ENCODE results near the gene FREM1.
A peak's percentile ranks its signal among the peaks of the same experiment; 100 is the strongest.

FREM1 gene

GRCh38 chr9:14752871-14753270, 157.4 kb downstream of the FREM1 start:
- no peak for DNase-seq

- no peak for DNase-seq
Measured at GRCh38 chr9:14752271-14752670, 158.0 kb downstream of the FREM1 start.

DNA sequence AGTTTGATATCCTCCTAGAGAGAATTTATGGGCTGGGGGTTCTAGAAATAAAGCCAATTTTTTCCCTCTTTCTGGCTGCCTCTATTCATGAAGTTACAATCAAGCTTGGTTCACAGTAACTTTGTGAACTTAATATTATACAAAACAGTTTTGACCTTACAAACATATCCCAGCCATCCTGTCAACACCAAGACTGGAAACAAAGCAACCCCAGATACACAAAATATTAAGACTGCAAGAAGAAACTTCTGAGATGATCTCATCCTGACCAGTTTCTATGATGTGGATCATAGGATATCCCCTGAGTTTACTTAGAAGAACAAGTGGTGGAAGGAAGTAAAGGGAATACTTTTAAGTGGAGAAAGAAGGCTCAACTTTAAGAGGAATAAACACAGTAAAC, 159.4 kb downstream of the FREM1 start:
- no peak for DNase-seq

DNA sequence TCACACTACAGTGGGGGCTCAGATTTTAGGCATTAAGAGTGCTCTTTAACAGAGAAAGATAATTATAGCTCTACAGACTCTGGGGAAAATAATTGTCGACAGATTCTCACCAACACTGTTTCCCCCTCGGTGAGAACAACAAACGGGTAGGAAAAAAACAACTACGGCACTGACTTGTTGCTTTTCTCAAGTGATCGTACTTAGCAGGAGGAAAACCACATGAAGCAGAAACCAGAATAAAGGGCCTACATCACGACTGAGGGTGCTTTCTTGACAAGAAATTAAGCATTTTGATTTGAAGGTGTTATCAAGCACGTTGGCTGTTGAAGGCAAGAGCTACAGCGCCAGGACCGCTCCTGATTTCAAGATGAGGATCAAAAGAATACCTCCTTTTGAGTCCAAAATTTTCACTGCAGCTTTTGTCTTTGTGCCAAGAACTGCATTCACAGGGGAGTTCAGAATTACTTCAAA, 160.5 kb downstream of the FREM1 start:
- no peak for DNase-seq

- no peak for DNase-seq
Measured at GRCh38 chr9:14748373-14748772, 161.9 kb downstream of the FREM1 start.

- DNase-seq: no peak
Measured at GRCh38 chr9:14747111-14747510, 163.1 kb downstream of the FREM1 start.

DNA sequence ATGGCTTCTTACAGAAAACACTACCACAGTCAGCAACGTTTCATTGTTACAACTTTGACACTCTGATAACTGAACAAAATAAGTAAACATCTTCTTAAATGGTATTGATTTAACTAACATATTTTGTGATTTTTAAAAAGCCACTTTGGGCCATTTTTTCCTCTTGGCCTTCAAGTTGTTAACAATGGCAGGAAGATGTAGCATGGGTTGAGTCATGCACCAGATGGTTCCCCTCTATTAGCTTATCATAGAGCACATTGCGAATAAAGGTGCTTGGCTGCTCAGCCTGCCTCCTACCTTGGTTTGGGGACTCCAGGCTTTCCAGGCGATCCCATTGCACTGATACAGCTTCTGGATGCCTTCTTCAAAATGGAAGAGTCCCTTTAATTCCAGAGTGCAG, 163.6 kb downstream of the FREM1 start:
- DNase-seq: no peak

DNA sequence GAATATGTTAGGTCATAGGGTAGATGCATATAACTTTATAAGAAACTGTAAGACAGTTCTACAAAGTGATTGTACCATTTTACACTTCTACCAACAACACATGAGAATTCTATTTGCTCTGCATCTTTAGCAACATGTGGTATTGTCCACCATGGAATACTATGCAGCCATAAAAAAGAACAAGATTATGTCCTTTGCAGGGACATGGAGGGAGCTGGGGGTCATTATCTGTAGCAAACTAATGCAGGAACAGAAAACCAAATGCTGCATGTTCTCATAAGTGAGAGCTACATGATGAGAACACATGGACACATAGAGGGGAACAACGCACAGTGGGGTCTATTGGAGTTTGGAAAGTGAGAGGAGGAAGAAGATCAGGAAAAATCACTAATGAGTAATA, 165.5 kb downstream of the FREM1 start:
- no peak for DNase-seq

- DNase-seq: no peak
Measured at GRCh38 chr9:14741369-14741768, 168.9 kb downstream of the FREM1 start.

DNA sequence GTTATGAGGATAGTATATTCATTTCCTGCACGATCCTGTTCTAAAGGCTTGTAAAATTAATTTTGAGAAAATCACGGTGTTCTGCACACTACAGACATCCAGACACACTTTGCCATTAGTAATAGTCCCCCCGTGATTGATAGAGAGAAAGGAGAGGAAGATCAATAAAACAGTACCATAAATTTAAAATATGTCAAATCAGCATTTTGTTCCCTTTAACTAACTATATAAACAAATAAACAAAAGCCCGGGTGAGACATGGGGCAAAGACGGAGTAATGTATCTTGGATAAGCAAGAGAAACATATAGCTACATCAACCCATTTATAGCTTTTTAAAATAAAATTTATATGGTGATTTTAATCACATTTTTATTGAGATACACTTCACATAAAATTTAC, 177.1 kb downstream of the FREM1 start:
- no peak for DNase-seq

DNA sequence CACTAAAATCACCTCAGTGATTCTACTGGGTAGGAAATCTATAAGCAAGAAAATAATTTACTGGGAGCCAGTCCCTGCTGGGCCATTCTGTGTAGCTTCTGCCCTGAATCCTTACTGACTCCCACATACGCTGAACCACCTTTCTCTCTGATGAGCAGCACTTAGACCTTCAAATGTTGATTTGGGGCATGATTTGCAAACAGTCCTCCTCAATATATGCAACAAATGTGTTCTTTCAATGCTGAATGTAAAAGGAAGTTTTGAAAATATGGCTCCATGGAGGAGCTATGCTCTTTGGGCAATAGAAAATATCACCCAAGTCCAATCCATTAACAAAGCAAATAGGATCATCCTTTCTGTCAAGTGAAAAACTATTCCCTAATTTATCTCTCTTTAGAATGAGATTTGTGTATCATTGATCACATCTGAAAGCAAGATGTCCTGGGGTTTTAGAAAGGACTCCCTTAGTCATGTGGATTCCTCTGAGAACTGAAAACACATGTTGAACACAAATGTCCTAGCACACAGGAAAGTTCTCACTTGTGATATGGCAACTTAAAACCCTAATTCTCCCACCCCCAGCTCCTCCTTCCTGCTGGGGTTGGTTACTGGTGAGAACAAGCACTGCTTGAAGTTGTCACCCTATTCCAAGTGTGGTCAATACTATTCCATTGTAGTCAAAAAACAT, 178.8 kb downstream of the FREM1 start:
- no peak for DNase-seq

DNA sequence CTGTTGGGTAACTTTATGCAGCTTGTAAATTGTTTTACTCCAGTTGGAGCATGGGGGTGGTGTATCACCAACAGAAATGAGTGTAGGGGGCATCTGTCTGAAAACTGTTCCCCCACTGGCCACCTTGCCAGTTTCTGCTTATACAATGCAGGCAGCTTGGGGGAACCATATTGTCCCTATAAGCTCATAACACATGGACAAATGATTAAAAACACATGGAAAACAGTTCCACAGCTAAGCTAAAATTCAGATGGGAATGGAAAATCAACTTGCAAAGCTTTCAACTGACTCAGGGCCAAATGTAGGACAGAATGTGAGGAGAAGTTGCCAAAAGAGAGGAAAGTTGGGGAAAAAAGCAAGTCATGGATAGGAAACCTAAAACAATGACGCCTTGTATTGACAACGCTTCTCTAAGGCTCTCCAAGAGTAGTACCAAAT, 179.7 kb downstream of the FREM1 start:
- no peak for DNase-seq

- no peak for DNase-seq
Measured at GRCh38 chr9:14723301-14723700, 186.9 kb downstream of the FREM1 start.

DNA sequence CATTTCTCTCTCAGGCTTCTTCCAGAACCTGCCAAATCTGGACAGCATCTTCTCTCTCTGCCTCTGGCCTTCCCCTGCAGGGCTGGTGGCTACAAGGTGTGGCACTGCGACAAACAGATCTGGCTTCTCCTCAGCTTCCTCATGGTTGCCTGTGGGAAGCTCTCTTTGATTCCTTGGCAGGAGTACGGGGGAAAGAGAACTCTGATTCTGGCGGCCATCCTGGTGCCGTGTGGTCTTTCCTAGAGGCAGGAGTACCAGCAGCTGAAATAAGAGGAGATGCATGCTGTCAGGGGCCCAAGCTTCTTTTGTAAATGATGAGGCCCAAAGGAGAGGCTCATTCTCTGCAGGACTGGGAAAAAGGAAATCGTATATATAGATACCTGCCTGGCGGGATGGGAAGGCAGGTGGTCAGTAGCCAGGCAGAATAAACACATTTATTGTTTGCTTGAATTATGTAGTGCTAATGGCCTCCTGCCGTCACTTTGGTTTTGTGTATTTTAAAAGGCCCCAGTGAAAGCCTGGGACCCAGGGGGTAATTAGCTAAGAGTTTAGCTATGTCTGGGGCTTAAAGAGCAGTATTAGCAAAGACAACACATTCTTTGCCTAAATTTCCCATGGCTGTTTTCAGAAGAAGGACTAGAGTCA, 187.7 kb downstream of the FREM1 start, which contains the start of gene CER1:
CER1 (minus strand) TSS at position 343 of the 645 bp plus-strand sequence; CDS start at position 282, 61 bp downstream.
- DNase-seq: no peak

DNA sequence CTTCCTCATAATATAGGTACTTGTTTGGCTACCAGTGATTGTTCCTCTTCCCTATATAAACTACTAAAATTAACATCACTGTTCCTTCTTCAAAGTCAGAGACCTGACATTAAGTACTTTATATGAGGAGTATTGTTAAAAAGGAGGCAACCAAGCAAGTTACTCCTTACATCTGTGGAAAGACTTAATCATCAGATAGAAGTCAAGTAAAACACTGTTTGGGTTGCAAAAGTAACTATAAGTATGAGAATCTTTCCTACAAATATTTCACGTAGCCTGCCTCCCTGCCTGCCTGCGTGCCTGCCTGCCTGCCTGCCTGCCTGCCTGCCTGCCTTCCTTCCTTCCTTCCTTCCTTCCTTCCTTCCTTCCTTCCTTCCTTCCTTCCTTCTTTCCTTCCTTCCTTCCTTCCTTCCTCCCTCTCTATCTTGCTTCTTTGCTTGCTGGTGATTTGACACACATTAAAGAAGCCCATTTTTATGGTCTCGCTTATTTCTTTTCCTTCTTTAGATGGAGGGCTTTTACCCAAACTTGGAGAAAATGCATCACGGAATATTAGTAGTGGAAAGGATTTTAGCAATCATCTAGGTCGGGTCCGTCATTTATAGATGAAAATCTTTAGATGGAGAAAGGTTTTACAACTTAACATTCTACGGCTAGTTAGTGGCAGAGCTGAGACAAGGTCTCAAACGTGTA, 190.9 kb downstream of the FREM1 start:
- DNase-seq: no peak

DNA sequence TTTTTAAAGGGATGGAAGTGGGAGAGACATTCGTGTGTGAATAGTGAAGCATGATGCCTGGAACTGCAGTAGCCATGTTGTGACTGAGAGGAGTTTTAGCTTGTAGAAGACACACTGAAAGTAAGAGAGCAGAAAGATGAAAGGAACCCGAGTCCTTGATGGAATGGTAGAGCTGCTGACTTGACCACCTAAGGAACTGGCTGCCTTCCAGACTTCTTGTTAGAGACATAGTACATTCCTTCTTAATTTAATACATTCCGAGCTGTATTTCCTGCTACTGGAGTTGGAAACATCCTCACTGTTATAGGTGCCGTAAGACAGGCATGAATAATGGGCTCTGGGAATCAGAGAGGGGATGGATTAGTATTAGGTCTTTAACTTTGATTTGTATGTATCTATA, 195.1 kb downstream of the FREM1 start:
- DNase-seq: no peak

DNA sequence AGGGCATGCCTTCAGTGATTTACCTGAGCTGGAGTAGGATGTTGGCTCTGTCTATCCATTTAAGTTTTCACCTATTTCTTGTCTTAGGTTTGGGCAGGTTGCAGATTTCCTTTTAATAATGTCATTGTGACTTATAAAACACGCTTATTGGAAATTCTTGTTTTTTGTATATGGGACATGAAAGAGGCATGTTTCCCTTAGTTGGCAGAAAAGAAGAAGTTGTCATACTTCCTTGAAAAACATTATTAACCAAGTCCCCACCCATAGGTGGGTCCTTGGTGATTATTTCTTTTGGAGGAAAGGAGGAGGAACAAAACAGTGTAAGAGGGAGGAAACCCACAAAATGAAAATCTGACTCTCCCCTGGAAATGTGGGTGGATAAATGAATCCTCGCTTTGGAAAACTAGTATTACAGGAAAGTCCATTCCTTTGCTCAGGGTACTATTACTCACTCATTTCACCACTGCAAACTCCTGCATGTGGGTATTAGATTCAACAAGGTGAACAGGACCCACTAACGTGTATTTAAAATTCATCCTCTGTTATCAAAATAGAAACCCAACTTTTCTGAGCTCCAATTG, 197.0 kb downstream of the FREM1 start:
- no peak for DNase-seq

GRCh38 chr9:14710804-14711203, 199.4 kb downstream of the FREM1 start:
- DNase-seq: no peak

DNA sequence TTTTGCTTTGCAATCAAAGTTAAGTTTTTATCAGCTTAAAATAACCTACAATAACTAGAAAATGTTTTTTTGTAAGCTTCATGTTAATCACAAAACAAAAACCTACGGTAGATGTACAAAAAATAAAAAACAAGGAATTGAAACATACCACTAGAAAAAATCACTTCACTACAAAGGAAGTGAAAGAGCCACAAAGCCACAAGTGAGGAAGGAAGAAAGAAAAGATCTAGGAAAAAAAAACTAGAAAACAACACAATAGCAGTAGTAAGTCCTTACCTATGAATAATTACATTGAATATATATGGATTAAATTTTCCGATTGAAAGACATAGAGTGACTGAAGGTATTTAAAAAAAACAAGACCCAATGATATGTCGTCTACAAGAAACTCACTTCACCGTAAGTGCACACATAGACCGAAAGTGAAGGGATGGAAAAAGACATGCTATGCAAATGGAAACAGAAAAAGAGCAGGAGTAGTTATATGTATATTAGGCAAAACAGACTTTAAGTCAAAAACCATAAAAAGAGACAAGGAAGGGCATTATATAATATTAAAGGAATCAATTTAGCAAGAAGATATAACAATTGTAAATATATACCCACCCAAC, 203.6 kb downstream of the FREM1 start:
- peak in 1 of 3 donors; percentile 17 for DNase-seq

GRCh38 chr9:14705079-14705478, 205.1 kb downstream of the FREM1 start:
- DNase-seq: no peak

- DNase-seq: no peak
Measured at GRCh38 chr9:14704281-14704680, 205.9 kb downstream of the FREM1 start.

GRCh38 chr9:14702200-14702720, 208.0 kb downstream of the FREM1 start:
- DNase-seq: no peak
